ENCODE measurements around the gene VARS2. TPM values are rescaled to one million over a fixed set of nuclear protein-coding genes. Genes with fewer than 3 reads are reported as not detected.

The VARS2 gene
- polyA plus RNA-seq, 1 experiment: 16.1 TPM

- peak; percentile 84 for TF ChIP-seq CTCF (IDR thresholded peaks at IDR 0.05; ENCODE audit: insufficient read depth, low read depth, low read length)
- peak; percentile 35 for DNase-seq (ENCODE audit: low read depth)
- POLR2A ChIA-PET: no interaction called here
- CTCF ChIA-PET: interaction anchor here (0.6 to 3.4 kb wide), 23 partner anchors 12 to 172 kb away, joined by 3 to 39 read pairs (median 5); partner anchors contain the start of genes PSORS1C1 and SFTA2
- Histone ChIP-seq H3K36me3 (ENCODE audit: control insufficient read depth, insufficient read depth, low read length) (no peaks in the 10 kb centered on the region), H3K27me3 (ENCODE audit: control insufficient read depth, insufficient read depth, low read length) (peaks cover 10% of the 10 kb centered on the region), H3K4me3 (ENCODE audit: low read depth, low read length) (no peak overlapping the region)
These were observed 28.5 kb downstream of the VARS2 start for GRCh38 chr6:30942338-30943060.

GRCh38 chr6:30944051-30944450 lies 30.0 kb downstream of the VARS2 start:
- POLR2A ChIA-PET: no interaction called here
- CTCF ChIA-PET: interaction anchor here (0.6 to 3.0 kb wide), 3 partner anchors 94 to 128 kb away, joined by 3 to 12 read pairs (median 10); no protein-coding TSS in a partner anchor
- H3K4me3 ChIP-seq (ENCODE audit: low read depth, low read length): no peak overlapping the region
- no peak for TF ChIP-seq CTCF (IDR thresholded peaks at IDR 0.05; ENCODE audit: insufficient read depth, low read depth, low read length)
- H3K27me3 ChIP-seq (ENCODE audit: control insufficient read depth, insufficient read depth, low read length): peaks cover 12% of the 10 kb centered on the region
- no peak for DNase-seq (ENCODE audit: low read depth)
- H3K36me3 ChIP-seq (ENCODE audit: control insufficient read depth, insufficient read depth, low read length): no peaks in the 10 kb centered on the region

- CTCF ChIA-PET: interaction anchor here (1.1 to 3.0 kb wide), 2 partner anchors 125 to 134 kb away, joined by 3 to 10 read pairs; no protein-coding TSS in a partner anchor
- Histone ChIP-seq H3K36me3 (ENCODE audit: control insufficient read depth, insufficient read depth, low read length) (no peaks in the 10 kb centered on the region), H3K27me3 (ENCODE audit: control insufficient read depth, insufficient read depth, low read length) (peaks cover 12% of the 10 kb centered on the region), H3K4me3 (ENCODE audit: low read depth, low read length) (no peak overlapping the region)
- no peak for DNase-seq (ENCODE audit: low read depth)
- TF ChIP-seq CTCF (IDR thresholded peaks at IDR 0.05; ENCODE audit: insufficient read depth, low read depth, low read length): no peak
- POLR2A ChIA-PET: no interaction called here
These were observed 31.2 kb downstream of the VARS2 start for GRCh38 chr6:30945281-30945680.

GRCh38 chr6:30947231-30947630 lies 33.2 kb downstream of the VARS2 start:
- CTCF ChIA-PET: interaction anchor here (1.0 to 1.2 kb wide), 2 partner anchors 105 to 140 kb away, joined by 3 to 5 read pairs; no protein-coding TSS in a partner anchor
- H3K27me3 ChIP-seq (ENCODE audit: control insufficient read depth, insufficient read depth, low read length): peaks cover 13% of the 10 kb centered on the region
- POLR2A ChIA-PET: no interaction called here
- H3K36me3 ChIP-seq (ENCODE audit: control insufficient read depth, insufficient read depth, low read length): no peaks in the 10 kb centered on the region
- H3K4me3 ChIP-seq (ENCODE audit: low read depth, low read length): no peak overlapping the region
- no peak for DNase-seq (ENCODE audit: low read depth)
- TF ChIP-seq CTCF (IDR thresholded peaks at IDR 0.05; ENCODE audit: insufficient read depth, low read depth, low read length): no peak

- ChIA-PET POLR2A (no interaction called here), CTCF (interaction anchor here (0.6 to 0.7 kb wide), 2 partner anchors 12 to 16 kb away, joined by 3 read pairs; no protein-coding TSS in a partner anchor)
- H3K36me3 ChIP-seq (ENCODE audit: control insufficient read depth, insufficient read depth, low read length): no peaks in the 10 kb centered on the region
- no peak for DNase-seq (ENCODE audit: low read depth)
- no peak overlapping the region for H3K4me3 ChIP-seq (ENCODE audit: low read depth, low read length)
- peaks cover 20% of the 10 kb centered on the region for H3K27me3 ChIP-seq (ENCODE audit: control insufficient read depth, insufficient read depth, low read length)
- no peak for TF ChIP-seq CTCF (IDR thresholded peaks at IDR 0.05; ENCODE audit: insufficient read depth, low read depth, low read length)
These were observed 34.8 kb downstream of the VARS2 start for GRCh38 chr6:30948811-30949210.
